ENCODE results near the gene CTNNBIP1. TPM values are rescaled to one million over a fixed set of nuclear protein-coding genes. Genes with fewer than 3 reads are reported as not detected.

CTNNBIP1 gene, protein sequence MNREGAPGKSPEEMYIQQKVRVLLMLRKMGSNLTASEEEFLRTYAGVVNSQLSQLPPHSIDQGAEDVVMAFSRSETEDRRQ
- 10 to 100 TPM; 19.7 to 25.5 (median 21.4) TPM for total RNA-seq (2021; fragmentation: NEBNext Ultra II Directional; extraction: Animal tissue kit (Norgen Biotek cat#: 25700))
- long read RNA-seq, partial matches to known transcripts = 0 of 3 reads
- long read RNA-seq, other reads (novel, unspliced or antisense) = 2 of 3 reads

DNA sequence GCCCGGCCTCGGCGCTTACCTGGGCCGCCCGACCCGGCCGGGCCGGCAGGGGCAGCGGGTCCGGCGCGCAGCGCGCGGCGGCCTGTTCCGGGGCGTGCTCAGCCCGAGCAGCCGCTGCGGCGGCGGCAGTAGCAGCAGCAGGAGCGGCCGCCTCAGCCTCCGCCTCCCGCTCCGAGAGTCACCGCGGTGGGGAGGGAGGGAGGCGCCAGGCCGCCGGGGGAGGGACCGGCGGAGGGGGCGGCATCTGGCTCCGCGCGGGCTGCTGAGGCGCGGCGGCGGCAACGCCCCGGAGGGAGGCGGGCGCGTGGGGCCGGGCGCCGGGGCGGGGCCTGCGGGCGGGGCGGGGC lies at the start of gene CTNNBIP1:
Gene CTNNBIP1 (minus strand): TSS at position 194 of the 347 bp plus-strand sequence. CDS start 38,205 bp downstream, outside the sequence.
- peak within 1 kb of the TSS; percentile 96 for H3K27ac Mint-ChIP-seq
- peaks cover 49% of the 10 kb centered on the region for H3K4me1 Mint-ChIP-seq (ENCODE audit: low read depth)
- H3K27me3 Mint-ChIP-seq (ENCODE audit: insufficient read depth) = peaks cover 3% of the 10 kb centered on the region; the same call in 1 of the 2 replicates
- H3K9me3 Mint-ChIP-seq = no peaks in the 10 kb centered on the region
- H3K36me3 Mint-ChIP-seq (ENCODE audit: low read depth) = peaks cover 12% of the 10 kb centered on the region
- DNase-seq = no peak
- TF ChIP-seq, protein P1, sequence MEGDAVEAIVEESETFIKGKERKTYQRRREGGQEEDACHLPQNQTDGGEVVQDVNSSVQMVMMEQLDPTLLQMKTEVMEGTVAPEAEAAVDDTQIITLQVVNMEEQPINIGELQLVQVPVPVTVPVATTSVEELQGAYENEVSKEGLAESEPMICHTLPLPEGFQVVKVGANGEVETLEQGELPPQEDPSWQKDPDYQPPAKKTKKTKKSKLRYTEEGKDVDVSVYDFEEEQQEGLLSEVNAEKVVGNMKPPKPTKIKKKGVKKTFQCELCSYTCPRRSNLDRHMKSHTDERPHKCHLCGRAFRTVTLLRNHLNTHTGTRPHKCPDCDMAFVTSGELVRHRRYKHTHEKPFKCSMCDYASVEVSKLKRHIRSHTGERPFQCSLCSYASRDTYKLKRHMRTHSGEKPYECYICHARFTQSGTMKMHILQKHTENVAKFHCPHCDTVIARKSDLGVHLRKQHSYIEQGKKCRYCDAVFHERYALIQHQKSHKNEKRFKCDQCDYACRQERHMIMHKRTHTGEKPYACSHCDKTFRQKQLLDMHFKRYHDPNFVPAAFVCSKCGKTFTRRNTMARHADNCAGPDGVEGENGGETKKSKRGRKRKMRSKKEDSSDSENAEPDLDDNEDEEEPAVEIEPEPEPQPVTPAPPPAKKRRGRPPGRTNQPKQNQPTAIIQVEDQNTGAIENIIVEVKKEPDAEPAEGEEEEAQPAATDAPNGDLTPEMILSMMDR (IDR thresholded peaks at IDR 0.05) = no peak
- peak within 1 kb of the TSS; percentile 98 for H3K4me3 Mint-ChIP-seq

DNA sequence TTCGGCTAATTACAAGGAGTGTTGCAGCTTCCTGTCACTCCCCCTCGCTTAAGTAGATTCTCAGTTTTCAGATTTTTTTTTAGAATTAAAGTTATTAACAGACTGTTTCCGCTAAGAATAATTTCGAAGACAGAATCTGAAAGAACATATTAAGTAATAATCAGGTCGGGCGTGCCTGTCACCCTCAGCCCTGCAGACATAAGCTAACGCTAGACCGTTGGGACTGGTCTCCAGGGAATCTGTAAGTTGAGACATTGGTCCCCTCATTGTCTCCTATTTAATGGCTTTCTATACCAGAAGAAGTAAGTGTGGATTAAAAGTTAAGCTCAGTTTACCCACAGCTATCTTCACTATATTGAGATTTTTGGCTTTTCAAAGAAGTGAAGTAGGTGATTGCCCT lies 47.7 kb upstream of the CTNNBIP1 start:
- Mint-ChIP-seq H3K36me3 (ENCODE audit: low read depth) (no peaks in the 10 kb centered on the region), H3K9me3 (no peaks in the 10 kb centered on the region), H3K27me3 (ENCODE audit: insufficient read depth) (no peaks in the 10 kb centered on the region), H3K4me3 (no peak overlapping the region), H3K27ac (peak overlapping the region; percentile 33; the same call in 1 of the 2 replicates), H3K4me1 (ENCODE audit: low read depth) (peaks cover 16% of the 10 kb centered on the region)
- DNase-seq = no peak
- TF ChIP-seq, protein P1 (IDR thresholded peaks at IDR 0.05) = no peak

DNA sequence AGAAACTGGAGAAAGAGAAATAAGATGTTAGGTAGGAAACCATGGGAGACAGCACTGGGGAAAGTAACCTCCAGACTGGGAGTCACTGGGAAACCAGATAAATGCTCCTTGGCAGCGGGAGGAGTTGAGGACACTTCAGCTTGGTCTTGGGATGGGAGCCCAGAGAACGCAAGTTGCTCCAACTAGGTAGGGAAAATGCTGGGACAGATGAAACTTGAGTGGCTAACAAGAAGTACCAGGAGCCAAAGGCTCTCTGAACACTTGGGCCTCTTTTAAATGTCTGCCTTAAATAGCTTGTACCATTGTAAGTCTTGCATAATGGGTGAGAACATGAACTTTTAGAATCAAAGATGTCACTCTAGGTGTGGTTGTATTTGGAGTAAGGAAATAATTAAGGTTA lies 36.2 kb upstream of the CTNNBIP1 start:
- H3K27me3 Mint-ChIP-seq (ENCODE audit: insufficient read depth) = no peaks in the 10 kb centered on the region; the same call in 1 of the 2 replicates
- peaks cover 16% of the 10 kb centered on the region for H3K36me3 Mint-ChIP-seq (ENCODE audit: low read depth)
- no peak for DNase-seq
- TF ChIP-seq, protein P1 (IDR thresholded peaks at IDR 0.05) = no peak
- no peaks in the 10 kb centered on the region for H3K9me3 Mint-ChIP-seq
- H3K4me3 Mint-ChIP-seq = no peak overlapping the region
- H3K27ac Mint-ChIP-seq = no peak overlapping the region
- H3K4me1 Mint-ChIP-seq (ENCODE audit: low read depth) = peaks cover 20% of the 10 kb centered on the region

DNA sequence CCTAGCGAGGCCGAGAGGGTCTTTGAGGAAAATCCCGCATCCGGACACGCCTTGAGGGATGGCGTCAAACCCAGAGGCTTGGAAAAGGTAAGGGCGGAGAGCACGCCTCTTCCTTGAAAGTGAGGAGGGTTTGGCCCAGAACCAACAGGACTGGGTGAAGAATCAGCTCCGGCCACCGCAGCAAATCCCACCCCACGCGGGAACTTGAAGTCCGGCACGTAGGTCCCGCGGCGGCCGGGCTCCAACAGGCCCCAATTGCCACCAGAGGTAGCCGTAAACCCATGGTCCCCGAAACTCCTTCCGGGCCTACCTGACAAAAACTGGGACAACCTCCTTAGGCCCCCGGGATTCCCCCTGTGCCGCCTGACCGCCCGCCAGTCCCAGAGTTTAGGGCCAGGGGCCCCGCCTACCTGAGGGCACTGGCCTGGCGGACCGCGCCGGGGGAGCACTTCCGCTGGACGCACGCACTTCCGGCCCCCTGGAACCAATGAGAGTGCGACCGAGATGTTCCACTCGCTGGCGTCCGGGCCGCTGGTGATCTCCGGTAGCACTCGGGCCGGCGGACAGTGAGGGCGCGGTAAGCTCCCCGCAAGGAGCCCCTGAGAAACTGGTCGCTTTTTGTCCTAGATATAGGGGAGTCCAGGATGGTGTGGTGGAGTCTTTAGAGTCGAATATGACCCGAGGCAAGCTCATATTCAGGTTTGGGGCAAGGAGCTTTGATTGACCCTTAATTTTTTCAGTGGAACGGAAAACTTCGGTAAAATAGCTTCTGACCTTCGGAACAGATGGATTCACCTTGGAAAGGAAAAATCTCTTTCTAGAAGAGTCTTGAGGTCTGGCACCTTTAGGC lies 33.1 kb upstream of the CTNNBIP1 start, which contains the start of the genes LZIC and NMNAT1:
Gene LZIC (minus strand): TSS at position 453 of the 850 bp plus-strand sequence. CDS start 6,772 bp downstream, outside the sequence.
Gene NMNAT1 (plus strand): TSS at position 537 of the 850 bp plus-strand sequence. CDS start 28,599 bp downstream, outside the sequence.
- DNase-seq = peak; percentile 89
- Mint-ChIP-seq H3K27ac (peak within 1 kb of the TSS; percentile 93), H3K9me3 (no peaks in the 10 kb centered on the region), H3K27me3 (ENCODE audit: insufficient read depth) (no peaks in the 10 kb centered on the region; the same call in 1 of the 2 replicates), H3K36me3 (ENCODE audit: low read depth) (peaks cover 16% of the 10 kb centered on the region), H3K4me1 (ENCODE audit: low read depth) (peaks cover 15% of the 10 kb centered on the region), H3K4me3 (peak within 1 kb of the TSS; percentile 98)
- TF ChIP-seq, protein P1 (IDR thresholded peaks at IDR 0.05) = no peak

DNA sequence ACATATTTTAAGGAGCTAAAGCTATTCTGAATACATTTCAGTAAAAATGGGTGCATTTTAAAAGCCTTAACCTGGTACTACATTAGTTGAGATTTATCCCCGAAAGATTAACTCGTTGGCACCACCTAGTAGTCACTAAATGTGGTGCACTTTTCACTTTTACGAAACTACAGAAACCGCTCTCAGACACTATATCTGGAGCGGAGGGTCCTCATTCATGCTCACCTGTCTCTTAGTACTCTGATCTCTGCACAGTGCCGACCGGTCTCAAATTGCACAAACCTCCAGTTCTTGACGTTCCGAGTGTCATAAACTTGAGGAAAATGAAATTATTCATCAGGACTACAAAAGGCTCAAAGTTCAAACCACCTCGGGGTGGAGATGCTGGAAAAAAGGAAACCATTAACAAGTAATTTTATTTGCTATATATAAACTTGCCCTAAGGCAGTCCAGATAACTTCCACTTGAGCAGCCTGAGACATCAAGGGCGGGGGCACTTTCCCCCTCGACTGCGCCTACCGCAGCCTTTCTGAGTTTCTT lies 32.4 kb upstream of the CTNNBIP1 start:
- peaks cover 9% of the 10 kb centered on the region for H3K36me3 Mint-ChIP-seq (ENCODE audit: low read depth)
- no peaks in the 10 kb centered on the region; the same call in 1 of the 2 replicates for H3K27me3 Mint-ChIP-seq (ENCODE audit: insufficient read depth)
- peak overlapping the region; percentile 93 for H3K27ac Mint-ChIP-seq
- DNase-seq = peak; percentile 64
- TF ChIP-seq, protein P1 (IDR thresholded peaks at IDR 0.05) = peak; percentile 76
- H3K9me3 Mint-ChIP-seq = no peaks in the 10 kb centered on the region
- H3K4me3 Mint-ChIP-seq = peak overlapping the region; percentile 98
- H3K4me1 Mint-ChIP-seq (ENCODE audit: low read depth) = peaks cover 15% of the 10 kb centered on the region
